ENCODE results near the gene SLC25A13.

DNA sequence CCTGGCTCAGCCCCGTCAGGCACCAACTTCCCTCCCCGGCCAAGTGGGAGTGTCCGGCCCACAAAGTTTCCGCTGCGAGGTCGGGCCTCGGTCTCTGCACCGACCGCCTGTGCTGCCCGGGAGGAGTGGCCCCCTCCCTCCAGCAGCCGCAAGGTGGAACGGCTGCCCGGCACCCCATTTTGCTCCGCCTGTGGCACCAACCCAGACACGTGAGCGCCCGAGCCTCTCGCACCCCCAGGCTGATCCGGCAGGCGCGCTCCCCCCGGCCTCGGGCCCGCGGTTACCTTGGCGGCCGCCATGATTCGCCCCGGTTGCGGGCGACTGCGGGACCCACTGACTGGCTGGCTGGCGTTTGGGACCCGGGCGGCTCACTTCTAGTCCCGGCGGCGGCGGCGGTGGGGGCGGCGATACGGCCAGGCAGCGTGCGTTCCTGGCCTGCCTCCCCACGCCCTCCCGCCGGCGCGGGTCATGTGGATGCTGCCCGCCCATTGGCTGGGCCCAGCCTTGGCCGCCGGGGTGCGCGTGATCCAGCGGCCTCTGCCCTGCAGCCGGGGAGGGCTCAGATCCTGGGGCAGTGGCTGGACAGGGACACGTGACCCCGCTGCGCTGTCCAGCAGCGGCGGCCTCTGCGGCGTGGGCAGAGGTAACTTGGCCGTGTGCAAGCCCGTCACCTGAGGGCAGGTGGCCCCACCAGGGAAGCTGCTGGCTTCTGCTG lies at the start of gene SLC25A13:
- TF ChIP-seq CTCF (conservative IDR thresholded peaks at IDR 0.05) (no peak; the same call in 1 of the 2 replicates), EZH2 (IDR thresholded peaks at IDR 0.05; ENCODE audit: low read depth) (no peak)

Data from PC-9 (cell line).